Esophagus muscularis mucosa (tissue), 4 donors: Measurements from ENCODE around the gene TWNK. TPM values are rescaled to one million over a fixed set of nuclear protein-coding genes. Genes with fewer than 3 reads are reported as not detected.

Source experiments
- DNase-seq: peaks from one replicate; pipeline ENCODE4 v3.0.0-alpha.2; 2017; ENCODE audit errors: extremely low spot score
- H3K27ac ChIP-seq, 4 donors: fragments of 200-600 bp; sonication (generic); replicated peaks in 1 of 4; 1 replicate in 3 of 4; 2 replicates in 1 of 4; pipeline ENCODE4 v1.5.1; 2016 to 2019; ENCODE audit warnings: mild to moderate bottlenecking in 1 of 4
- H3K27me3 ChIP-seq, 4 donors: fragments of 200-600 bp; sonication (generic); one replicate each; pipeline versions ENCODE4 v1.5.1 to v1.6.0; 2016 to 2019
- H3K36me3 ChIP-seq, 4 donors: fragments of 200-600 bp; sonication (generic); one replicate each; pipeline ENCODE4 v1.5.1; 2016 to 2019
- H3K4me1 ChIP-seq, 4 donors: fragments of 200-600 bp; sonication (generic); one replicate each; pipeline ENCODE4 v1.5.1; 2016 to 2019
- H3K4me3 ChIP-seq, 4 donors: fragments of 200-600 bp; sonication (generic); 1 replicate in 2 of 4; 2 replicates in 2 of 4; pipeline ENCODE4 v1.5.1; 2016 to 2019; ENCODE audit warnings: mild to moderate bottlenecking in 4 of 4, moderate library complexity in 1 of 4
- H3K9me3 ChIP-seq, 4 donors: fragments of 200-600 bp; sonication (generic); 1 replicate in 3 of 4; 2 replicates in 1 of 4; pipeline ENCODE4 v1.5.1; 2016 to 2019
- EP300 ChIP-seq: sonication (generic); formaldehyde crosslinking; IDR thresholded peaks from one replicate; pipeline ENCODE4 v1.6.1; 2017; ENCODE audit warnings: antibody characterized with exemption
- POLR2A ChIP-seq: fragments of 450-650 bp; IDR thresholded peaks from one replicate; pipeline ENCODE4 v1.6.1; 2017; ENCODE audit warnings: antibody characterized with exemption, moderate library complexity, mild to moderate bottlenecking, low read depth
- POLR2AphosphoS5 ChIP-seq, 2 donors: sonication (generic); formaldehyde crosslinking; IDR thresholded peaks; one replicate each; pipeline ENCODE4 v1.6.1; 2017; ENCODE audit warnings: antibody characterized with exemption in 2 of 2
- WGBS: methylation state at CpG from one replicate; pipeline ENCODE4 v1.1.5; 2018; 5-methylcytosine and 5-hydroxymethylcytosine counted together
- intact Hi-C: fragments of 100-400 bp; cut with DNase I; formaldehyde crosslinking; loops from one replicate; pipeline ENCODE4 v1.15.1; 2023
- total RNA-seq, 4 donors: library from RNA; depleted of rRNA; stranded (reverse); fragments of >200 nt; gene quantifications; one replicate each; pipeline versions ENCODE4 v1.1.0 to v1.2.1, GENCODE V29; 2016
- TF ChIP-seq, protein P1 (sequence below), 3 experiments: fragments of 200-600 bp in 2 of 3; fragments of 450-650 bp in 1 of 3; sonication (generic) in 2 of 3; IDR thresholded peaks; one replicate each; pipeline ENCODE4 v1.5.1; 2017 to 2019; ENCODE audit warnings: antibody characterized with exemption in 3 of 3, mild to moderate bottlenecking in 2 of 3, moderate library complexity in 1 of 3

Gene TWNK
- total RNA-seq, 4 donors from 2014 or later, result 3.7 to 11.1 (median 9.0) TPM

DNA sequence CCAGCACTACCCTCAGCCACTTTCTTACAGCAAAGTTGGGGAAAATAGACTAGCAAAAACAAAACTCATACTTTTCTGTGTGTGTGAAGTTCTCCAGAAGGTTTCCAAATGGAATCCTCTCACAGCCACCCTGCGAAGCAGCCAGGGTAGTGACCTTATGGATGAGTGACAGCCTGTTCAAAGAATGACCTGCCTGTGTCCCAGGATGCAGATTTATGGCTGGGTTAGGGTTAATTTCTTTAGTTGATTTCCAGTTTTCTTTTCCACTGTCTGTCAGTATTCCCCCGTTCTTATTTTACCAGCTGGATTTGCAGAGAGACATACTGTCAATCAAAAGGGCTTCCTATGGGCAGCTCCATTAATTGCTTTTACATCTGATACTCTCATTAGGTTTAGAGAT is 20.5 kb upstream of the TWNK start:
- Histone ChIP-seq H3K4me3 (no peak overlapping the region), H3K27ac (no peak overlapping the region), H3K27me3 (peaks cover 0 to 5% (median 0%) of the 10 kb centered on the region in 4 donors), H3K4me1 (peaks cover 7 to 25% (median 19%) of the 10 kb centered on the region in 4 donors), H3K9me3 (no peaks in the 10 kb centered on the region), H3K36me3 (peaks cover 12 to 44% (median 30%) of the 10 kb centered on the region in 4 donors)
- DNase-seq, result peak; percentile 37
- intact Hi-C loops, result loop anchor here (10.0 kb wide), 1 partner anchor 48 kb away; no protein-coding TSS in a partner anchor
- TF ChIP-seq POLR2AphosphoS5 (IDR thresholded peaks at IDR 0.05) (no peak), EP300 (no peak), POLR2A (no peak)
- TF ChIP-seq, protein P1, sequence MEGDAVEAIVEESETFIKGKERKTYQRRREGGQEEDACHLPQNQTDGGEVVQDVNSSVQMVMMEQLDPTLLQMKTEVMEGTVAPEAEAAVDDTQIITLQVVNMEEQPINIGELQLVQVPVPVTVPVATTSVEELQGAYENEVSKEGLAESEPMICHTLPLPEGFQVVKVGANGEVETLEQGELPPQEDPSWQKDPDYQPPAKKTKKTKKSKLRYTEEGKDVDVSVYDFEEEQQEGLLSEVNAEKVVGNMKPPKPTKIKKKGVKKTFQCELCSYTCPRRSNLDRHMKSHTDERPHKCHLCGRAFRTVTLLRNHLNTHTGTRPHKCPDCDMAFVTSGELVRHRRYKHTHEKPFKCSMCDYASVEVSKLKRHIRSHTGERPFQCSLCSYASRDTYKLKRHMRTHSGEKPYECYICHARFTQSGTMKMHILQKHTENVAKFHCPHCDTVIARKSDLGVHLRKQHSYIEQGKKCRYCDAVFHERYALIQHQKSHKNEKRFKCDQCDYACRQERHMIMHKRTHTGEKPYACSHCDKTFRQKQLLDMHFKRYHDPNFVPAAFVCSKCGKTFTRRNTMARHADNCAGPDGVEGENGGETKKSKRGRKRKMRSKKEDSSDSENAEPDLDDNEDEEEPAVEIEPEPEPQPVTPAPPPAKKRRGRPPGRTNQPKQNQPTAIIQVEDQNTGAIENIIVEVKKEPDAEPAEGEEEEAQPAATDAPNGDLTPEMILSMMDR (IDR thresholded peaks at IDR 0.05), result no peak
- 62% methylated on average over 2 of the region's 2 CpGs for WGBS

DNA sequence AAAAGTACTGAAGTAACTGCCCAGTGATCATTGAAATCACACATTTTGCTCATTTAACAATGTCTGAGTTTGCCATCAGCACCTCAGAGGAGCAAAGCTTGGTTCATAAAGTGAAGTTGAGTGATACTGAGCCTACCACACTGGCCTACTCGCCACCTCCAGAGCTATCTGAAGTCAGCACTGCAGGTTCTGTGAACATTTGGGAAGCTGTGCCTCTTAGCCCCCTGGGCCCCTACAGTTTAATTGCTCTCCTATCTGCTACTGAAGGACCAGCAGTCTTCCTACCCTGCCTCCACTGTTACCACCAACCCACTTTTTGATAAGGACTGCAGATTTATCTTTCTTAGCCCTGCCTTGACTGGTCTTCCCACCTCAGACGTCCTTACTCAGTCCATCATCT is 20.0 kb upstream of the TWNK start:
- H3K27ac ChIP-seq, result no peak overlapping the region
- intact Hi-C loops, result loop anchor here (10.0 kb wide), 1 partner anchor 47 kb away; no protein-coding TSS in a partner anchor
- WGBS, result 79% methylated on average over 2 of the region's 2 CpGs

DNA sequence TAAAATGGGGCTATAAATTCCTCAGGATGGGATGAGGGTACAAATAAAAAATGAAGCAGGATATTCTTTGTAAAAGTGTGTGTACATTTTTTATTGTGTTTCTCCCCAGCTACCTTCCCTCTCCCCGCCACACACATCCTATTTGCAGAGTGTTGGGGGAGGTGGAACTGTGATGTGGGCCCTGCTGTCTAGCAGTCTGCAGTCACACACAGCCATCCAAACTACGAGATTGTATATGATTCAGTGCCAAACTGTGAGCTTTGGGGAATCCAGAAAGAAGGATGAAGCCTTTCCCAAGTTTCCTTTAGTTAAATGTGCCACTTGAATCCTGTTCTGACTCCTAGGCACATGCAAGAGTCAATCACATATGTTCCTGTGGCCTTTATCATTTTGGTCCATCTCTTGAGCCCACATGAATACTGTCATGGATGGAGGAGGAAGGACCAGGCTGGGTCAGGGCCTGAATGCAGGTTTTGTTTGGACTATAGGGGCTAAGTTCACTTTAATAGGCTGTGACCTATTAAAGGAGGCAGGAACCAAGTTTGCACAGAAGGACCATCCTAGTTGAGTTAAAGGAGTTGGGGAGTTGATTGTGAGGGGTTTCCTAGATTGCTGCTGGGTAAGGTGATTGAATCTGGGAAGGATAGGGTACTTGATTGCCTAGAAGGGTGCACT is 19.1 kb upstream of the TWNK start:
- peak; percentile 4 for DNase-seq
- Histone ChIP-seq H3K36me3 (peaks cover under 1 to 31% (median 19%) of the 10 kb centered on the region in 4 donors), H3K4me1 (peaks cover 7 to 25% (median 19%) of the 10 kb centered on the region in 4 donors), H3K27me3 (peaks cover 0 to 5% (median 0%) of the 10 kb centered on the region in 4 donors), H3K4me3 (no peak overlapping the region), H3K27ac (no peak overlapping the region), H3K9me3 (no peaks in the 10 kb centered on the region)
- WGBS, result 82% methylated on average over 2 of the region's 2 CpGs
- intact Hi-C loops, result loop anchor here (10.0 kb wide), 1 partner anchor 47 kb away; no protein-coding TSS in a partner anchor
- TF ChIP-seq EP300 (no peak), POLR2A (no peak), POLR2AphosphoS5 (IDR thresholded peaks at IDR 0.05) (no peak)
- TF ChIP-seq, protein P1 (IDR thresholded peaks at IDR 0.05), result no peak

More for the DNA sequence above, 20.0 kb upstream of the TWNK start:
- no peak for TF ChIP-seq EP300
- TF ChIP-seq, protein P1 (IDR thresholded peaks at IDR 0.05), result no peak
- Histone ChIP-seq H3K9me3 (no peaks in the 10 kb centered on the region), H3K4me1 (peaks cover 7 to 25% (median 19%) of the 10 kb centered on the region in 4 donors), H3K36me3 (peaks cover 8 to 40% (median 25%) of the 10 kb centered on the region in 4 donors), H3K27me3 (peaks cover 0 to 5% (median 0%) of the 10 kb centered on the region in 4 donors), H3K4me3 (no peak overlapping the region)
- peak; percentile 53 for DNase-seq

DNA sequence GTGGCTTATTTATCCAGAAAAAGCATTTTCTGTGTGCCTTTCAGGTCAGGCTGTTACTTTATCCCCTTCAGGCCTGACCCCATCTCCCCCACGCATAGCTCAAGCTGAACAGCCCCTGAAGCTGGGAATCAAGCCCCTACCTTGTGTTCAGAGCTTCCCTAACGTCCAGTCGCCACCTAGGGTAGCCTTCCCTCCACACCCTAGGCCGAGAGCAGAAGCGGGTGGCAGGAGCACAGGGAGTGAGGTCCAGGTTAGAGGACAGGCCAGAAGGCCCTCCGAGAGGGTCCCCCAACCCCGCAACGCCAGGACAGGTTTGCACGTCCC is 18.5 kb upstream of the TWNK start:
- no peak for DNase-seq
- TF ChIP-seq EP300, result no peak
- Histone ChIP-seq H3K4me1 (peaks cover 7 to 25% (median 19%) of the 10 kb centered on the region in 4 donors), H3K27ac (no peak overlapping the region), H3K4me3 (peak overlapping the region; percentile 53 to 73 (median 62)), H3K9me3 (no peaks in the 10 kb centered on the region), H3K27me3 (peaks cover 0 to 5% (median 0%) of the 10 kb centered on the region in 4 donors), H3K36me3 (peaks cover 0 to 27% (median 15%) of the 10 kb centered on the region in 4 donors)
- intact Hi-C loops, result loop anchor here (10.0 kb wide), 1 partner anchor 46 kb away; no protein-coding TSS in a partner anchor
- 36% methylated on average over 9 of the region's 9 CpGs for whole genome bisulfite sequencing

GRCh38 chr10:100969187-100970075 is 17.9 kb upstream of the TWNK start, which contains the start of gene SEMA4G:
Gene SEMA4G (plus strand): TSS chr10:100969504. CDS start chr10:100972913, 3,409 bp downstream.
- H3K27me3 ChIP-seq, result peaks cover 0 to 5% (median 0%) of the 10 kb centered on the region in 4 donors
- TF ChIP-seq, protein P1 (IDR thresholded peaks at IDR 0.05), result peak; percentile 54 to 71 (median 60)
- no peak for TF ChIP-seq POLR2AphosphoS5 (IDR thresholded peaks at IDR 0.05)
- peaks cover 0 to 21% (median 13%) of the 10 kb centered on the region in 4 donors for H3K36me3 ChIP-seq
- peaks cover 7 to 25% (median 19%) of the 10 kb centered on the region in 4 donors for H3K4me1 ChIP-seq
- DNase-seq, result peak; percentile 90
- H3K27ac ChIP-seq, result peak within 1 kb of the TSS in 1 of 4 donors; percentile 3
- no peaks in the 10 kb centered on the region for H3K9me3 ChIP-seq
- intact Hi-C loops, result loop anchor here (10.0 kb wide), 1 partner anchor 45 kb away; no protein-coding TSS in a partner anchor
- H3K4me3 ChIP-seq, result peak within 1 kb of the TSS; percentile 53 to 73 (median 62)
- 5% methylated on average over 28 of the region's 70 CpGs for WGBS
